Transverse colon (tissue), 3 donors: Measurements from ENCODE around the gene RBMXL2.

ENCODE experiments used
- EP300 ChIP-seq: sonication (generic); formaldehyde crosslinking; IDR thresholded peaks from one replicate; pipeline ENCODE4 v1.6.1; 2017; ENCODE audit warnings: antibody characterized with exemption, low read depth
- TF ChIP-seq, protein P1 (sequence below), 5 experiments: fragments of 200-600 bp in 3 of 5; fragments of 450-650 bp in 2 of 5; sonication (generic) in 3 of 5; IDR thresholded peaks; 1 replicate in 2 of 5; 2 replicates in 3 of 5; pipeline ENCODE4 v1.5.1; 2016 to 2017; ENCODE audit warnings: antibody characterized with exemption in 5 of 5, inconsistent platforms in 3 of 5, mild to moderate bottlenecking in 2 of 5, moderate library complexity in 1 of 5

DNA sequence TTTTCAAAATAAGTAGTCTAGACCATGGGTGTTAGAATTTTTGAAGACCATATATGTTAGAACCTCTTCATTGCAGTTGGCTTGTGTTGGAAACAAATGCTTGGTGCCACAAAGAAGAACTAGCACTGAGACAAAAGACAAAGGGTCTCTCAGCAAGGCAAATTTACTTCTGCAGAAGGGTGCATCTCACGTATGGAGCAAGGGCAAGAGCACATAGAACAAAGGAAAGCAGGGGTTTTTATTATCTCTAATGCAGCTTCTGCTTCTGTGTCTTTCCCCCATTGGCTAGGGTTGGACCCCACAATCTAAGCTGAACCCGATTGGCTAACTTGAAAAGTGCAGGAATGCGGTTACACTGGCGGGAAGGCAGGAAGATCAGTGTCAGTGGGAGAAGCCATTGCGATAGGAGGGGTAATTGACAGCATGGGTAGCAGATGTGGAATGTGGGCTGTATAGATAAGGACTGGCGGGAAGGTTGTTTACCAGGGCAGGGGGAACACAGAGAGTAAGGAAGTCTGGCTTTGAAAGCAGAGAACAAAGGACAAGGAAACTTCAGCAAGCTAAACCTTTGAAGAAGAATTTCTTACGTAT lies 9.2 kb upstream of the RBMXL2 start:
- no peak for TF ChIP-seq EP300
- TF ChIP-seq, protein P1, sequence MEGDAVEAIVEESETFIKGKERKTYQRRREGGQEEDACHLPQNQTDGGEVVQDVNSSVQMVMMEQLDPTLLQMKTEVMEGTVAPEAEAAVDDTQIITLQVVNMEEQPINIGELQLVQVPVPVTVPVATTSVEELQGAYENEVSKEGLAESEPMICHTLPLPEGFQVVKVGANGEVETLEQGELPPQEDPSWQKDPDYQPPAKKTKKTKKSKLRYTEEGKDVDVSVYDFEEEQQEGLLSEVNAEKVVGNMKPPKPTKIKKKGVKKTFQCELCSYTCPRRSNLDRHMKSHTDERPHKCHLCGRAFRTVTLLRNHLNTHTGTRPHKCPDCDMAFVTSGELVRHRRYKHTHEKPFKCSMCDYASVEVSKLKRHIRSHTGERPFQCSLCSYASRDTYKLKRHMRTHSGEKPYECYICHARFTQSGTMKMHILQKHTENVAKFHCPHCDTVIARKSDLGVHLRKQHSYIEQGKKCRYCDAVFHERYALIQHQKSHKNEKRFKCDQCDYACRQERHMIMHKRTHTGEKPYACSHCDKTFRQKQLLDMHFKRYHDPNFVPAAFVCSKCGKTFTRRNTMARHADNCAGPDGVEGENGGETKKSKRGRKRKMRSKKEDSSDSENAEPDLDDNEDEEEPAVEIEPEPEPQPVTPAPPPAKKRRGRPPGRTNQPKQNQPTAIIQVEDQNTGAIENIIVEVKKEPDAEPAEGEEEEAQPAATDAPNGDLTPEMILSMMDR (IDR thresholded peaks at IDR 0.05), result no peak
